Smooth muscle cell (in vitro differentiated cells): ENCODE data around the gene PCCA. TPM values are rescaled to one million over a fixed set of nuclear protein-coding genes. Genes with fewer than 3 reads are reported as not detected.
A peak's percentile ranks its signal among the peaks of the same experiment; 100 is the strongest.

Experiments used
- DNase-seq: peaks from one replicate; lab custom pipeline; 2025; ENCODE audit not compliant: unreplicated experiment; lab: John Stamatoyannopoulos, UW
- H2AFZ ChIP-seq: fragments of 200-600 bp; sonication (generic); 2 replicates; pipeline ENCODE4 v1.6.0; 2016; ENCODE audit warnings: antibody characterized with exemption, low read depth, mild to moderate bottlenecking
- H3F3A ChIP-seq: fragments of 200-600 bp; sonication (generic); 2 replicates; pipeline ENCODE4 v1.6.0; 2017; ENCODE audit warnings: antibody characterized with exemption, low read depth
- H3K27ac ChIP-seq: fragments of 200-600 bp; sonication (generic); 2 replicates; pipeline ENCODE4 v1.5.1; 2016; ENCODE audit warnings: low read depth, mild to moderate bottlenecking
- H3K27me3 ChIP-seq: fragments of 200-600 bp; sonication (generic); 2 replicates; pipeline ENCODE4 v1.6.1; 2016; ENCODE audit warnings: low read depth, mild to moderate bottlenecking
- H3K36me3 ChIP-seq: fragments of 200-600 bp; sonication (generic); 2 replicates; pipeline ENCODE4 v1.5.1; 2016; ENCODE audit warnings: low read depth
- H3K4me1 ChIP-seq: fragments of 200-600 bp; sonication (generic); 2 replicates; pipeline ENCODE4 v1.5.1; 2016; ENCODE audit warnings: low read depth
- H3K4me2 ChIP-seq: fragments of 200-600 bp; sonication (generic); 2 replicates; pipeline ENCODE4 v1.6.0; 2016; ENCODE audit warnings: mild to moderate bottlenecking
- H3K4me3 ChIP-seq: fragments of 200-600 bp; sonication (generic); 2 replicates; pipeline ENCODE4 v1.5.1; 2016; ENCODE audit warnings: mild to moderate bottlenecking
- H3K79me2 ChIP-seq: fragments of 200-600 bp; sonication (generic); 2 replicates; pipeline ENCODE4 v1.6.0; 2016; ENCODE audit warnings: low read depth, mild to moderate bottlenecking
- H3K9ac ChIP-seq: fragments of 200-600 bp; sonication (generic); 2 replicates; pipeline ENCODE4 v1.6.0; 2016; ENCODE audit warnings: low read depth
- H3K9me3 ChIP-seq: fragments of 200-600 bp; sonication (generic); replicated peaks from 2 replicates; pipeline ENCODE4 v1.5.1; 2016; ENCODE audit warnings: low read depth
- H4K20me1 ChIP-seq: fragments of 200-600 bp; sonication (generic); 2 replicates; pipeline ENCODE4 v1.6.0; 2016; ENCODE audit warnings: low read depth
- WGBS: methylation state at CpG from one replicate; pipeline ENCODE4 v1.1.7; 2016; ENCODE audit warnings: low lambda C conversion rate; 5-methylcytosine and 5-hydroxymethylcytosine counted together
- polyA plus RNA-seq: library from polyadenylated mRNA; unstranded; fragments of >200 nt; fragmentation: Nextera tagmentation; extraction: Ambion mirVana; gene quantifications from 2 replicates; pipeline ENCODE4 v1.2.1, GENCODE V29; 2016
- total RNA-seq: library from RNA; depleted of rRNA; stranded (reverse); fragments of >200 nt; gene quantifications from 2 replicates; pipeline ENCODE4 v1.2.3, GENCODE V29; 2014
- TF ChIP-seq, protein P1 (sequence below): fragments of 200-600 bp; sonication (generic); IDR thresholded peaks from 2 replicates; pipeline ENCODE4 v1.5.1; 2017; ENCODE audit warnings: borderline replicate concordance, mild to moderate bottlenecking, antibody characterized with exemption; ENCODE audit not compliant: insufficient read depth, poor library complexity, severe bottlenecking

PCCA gene
- total and polyA plus RNA-seq, 2 experiments from 2014 or later, result 19.6 to 24.7 TPM

GRCh38 chr13:100547791-100548201, 458.9 kb downstream of the PCCA start:
- TF ChIP-seq, protein P1, sequence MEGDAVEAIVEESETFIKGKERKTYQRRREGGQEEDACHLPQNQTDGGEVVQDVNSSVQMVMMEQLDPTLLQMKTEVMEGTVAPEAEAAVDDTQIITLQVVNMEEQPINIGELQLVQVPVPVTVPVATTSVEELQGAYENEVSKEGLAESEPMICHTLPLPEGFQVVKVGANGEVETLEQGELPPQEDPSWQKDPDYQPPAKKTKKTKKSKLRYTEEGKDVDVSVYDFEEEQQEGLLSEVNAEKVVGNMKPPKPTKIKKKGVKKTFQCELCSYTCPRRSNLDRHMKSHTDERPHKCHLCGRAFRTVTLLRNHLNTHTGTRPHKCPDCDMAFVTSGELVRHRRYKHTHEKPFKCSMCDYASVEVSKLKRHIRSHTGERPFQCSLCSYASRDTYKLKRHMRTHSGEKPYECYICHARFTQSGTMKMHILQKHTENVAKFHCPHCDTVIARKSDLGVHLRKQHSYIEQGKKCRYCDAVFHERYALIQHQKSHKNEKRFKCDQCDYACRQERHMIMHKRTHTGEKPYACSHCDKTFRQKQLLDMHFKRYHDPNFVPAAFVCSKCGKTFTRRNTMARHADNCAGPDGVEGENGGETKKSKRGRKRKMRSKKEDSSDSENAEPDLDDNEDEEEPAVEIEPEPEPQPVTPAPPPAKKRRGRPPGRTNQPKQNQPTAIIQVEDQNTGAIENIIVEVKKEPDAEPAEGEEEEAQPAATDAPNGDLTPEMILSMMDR, result no peak
- Histone ChIP-seq H3K36me3 (no peaks in the 10 kb centered on the region), H3K9ac (no peak overlapping the region), H3K4me2 (peak overlapping the region; percentile 22), H3K79me2 (no peaks in the 10 kb centered on the region), H3K9me3 (no peaks in the 10 kb centered on the region), H3K27ac (no peak overlapping the region), H4K20me1 (no peaks in the 10 kb centered on the region), H3F3A (no peaks in the 10 kb centered on the region), H3K4me1 (no peaks in the 10 kb centered on the region), H2AFZ (no peak overlapping the region), H3K27me3 (no peaks in the 10 kb centered on the region), H3K4me3 (no peak overlapping the region)
- DNase-seq, result no peak
- 33% methylated on average over 9 of the region's 9 CpGs for WGBS

DNA sequence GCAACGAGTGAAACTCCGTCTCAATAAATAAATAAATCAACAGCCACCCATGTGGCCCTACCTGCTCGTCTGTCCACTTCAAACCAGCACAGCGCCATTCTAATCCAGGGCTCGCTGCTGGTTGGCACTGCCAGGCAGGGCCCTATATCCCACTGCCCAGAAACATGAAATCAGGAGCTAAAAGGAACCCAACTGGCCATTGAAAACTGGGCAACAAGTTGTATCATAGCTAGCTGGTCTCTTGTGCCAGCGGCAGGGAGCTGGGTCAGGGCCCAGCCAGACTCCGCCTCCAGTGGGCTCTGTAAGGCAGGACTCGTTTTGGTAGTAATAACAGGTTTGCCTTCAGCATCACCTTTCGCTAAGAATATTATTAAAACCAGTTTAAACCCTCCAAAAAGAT, 460.4 kb downstream of the PCCA start:
- WGBS, result 93% methylated on average over 9 of the region's 9 CpGs

DNA sequence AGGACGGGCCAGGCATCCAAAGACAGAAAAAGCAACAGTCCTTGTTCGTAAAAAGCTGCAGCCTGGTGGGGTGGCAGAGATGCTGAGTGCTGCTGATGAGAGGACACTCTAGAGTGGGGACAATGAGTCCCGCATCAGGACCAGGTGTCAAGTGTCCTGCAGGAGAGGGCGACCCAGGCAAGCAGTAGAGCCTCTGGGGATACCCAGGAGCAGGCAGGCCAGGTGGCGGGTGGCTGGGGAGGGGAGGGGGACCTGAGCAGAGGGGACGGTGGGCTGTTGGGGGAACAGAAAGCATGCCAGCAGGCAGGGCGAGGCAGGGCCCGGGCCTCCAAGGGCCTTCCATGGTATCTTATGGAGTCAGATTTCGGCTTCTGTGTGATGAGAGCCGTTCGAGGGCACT, 463.9 kb downstream of the PCCA start:
- no peaks in the 10 kb centered on the region for H3K79me2 ChIP-seq
- H3K9ac ChIP-seq, result no peak overlapping the region
- no peak for DNase-seq
- no peaks in the 10 kb centered on the region for H3K27me3 ChIP-seq
- no peak overlapping the region for H2AFZ ChIP-seq
- H3K9me3 ChIP-seq, result peaks cover 4% of the 10 kb centered on the region
- WGBS, result 96% methylated on average over 9 of the region's 11 CpGs
- no peak overlapping the region for H3K27ac ChIP-seq
- no peak overlapping the region for H3K4me3 ChIP-seq
- no peaks in the 10 kb centered on the region for H3K4me1 ChIP-seq
- TF ChIP-seq, protein P1, result no peak
- no peaks in the 10 kb centered on the region for H3F3A ChIP-seq
- H3K4me2 ChIP-seq, result no peak overlapping the region
- H3K36me3 ChIP-seq, result no peaks in the 10 kb centered on the region
- H4K20me1 ChIP-seq, result no peaks in the 10 kb centered on the region

More for the DNA sequence above, 460.4 kb downstream of the PCCA start:
- Histone ChIP-seq H2AFZ (no peak overlapping the region), H3K4me1 (no peaks in the 10 kb centered on the region), H3K36me3 (no peaks in the 10 kb centered on the region), H3K4me2 (no peak overlapping the region), H3K4me3 (no peak overlapping the region), H4K20me1 (no peaks in the 10 kb centered on the region), H3K27me3 (no peaks in the 10 kb centered on the region), H3K9ac (no peak overlapping the region), H3K79me2 (no peaks in the 10 kb centered on the region), H3F3A (no peaks in the 10 kb centered on the region), H3K27ac (no peak overlapping the region), H3K9me3 (no peaks in the 10 kb centered on the region)
- TF ChIP-seq, protein P1, result no peak
- no peak for DNase-seq

GRCh38 chr13:100559886-100560285, 471.0 kb downstream of the PCCA start:
- no peak overlapping the region for H3K9ac ChIP-seq
- H3K9me3 ChIP-seq, result peaks cover 3% of the 10 kb centered on the region
- DNase-seq, result no peak
- H3K27me3 ChIP-seq, result no peaks in the 10 kb centered on the region
- no peaks in the 10 kb centered on the region for H3F3A ChIP-seq
- H2AFZ ChIP-seq, result no peak overlapping the region
- 75% methylated on average over 8 of the region's 8 CpGs for WGBS
- no peaks in the 10 kb centered on the region for H4K20me1 ChIP-seq
- no peak overlapping the region for H3K4me2 ChIP-seq
- no peak overlapping the region for H3K4me3 ChIP-seq
- no peaks in the 10 kb centered on the region for H3K36me3 ChIP-seq
- no peak overlapping the region for H3K27ac ChIP-seq
- TF ChIP-seq, protein P1, result no peak
- no peaks in the 10 kb centered on the region for H3K4me1 ChIP-seq
- H3K79me2 ChIP-seq, result no peaks in the 10 kb centered on the region
